Stimulated activated CD4-positive, alpha-beta T cell treated with anti-CD3 and anti-CD28 coated beads, Interleukin-2, amount 100 ng/mL, for 4 hours (primary cell): ENCODE measurements around the gene PTH1R.
A peak's percentile ranks its signal among the peaks of the same experiment; 100 is the strongest.
"Not testable (repeated sequence)": the region's sequence is repeated elsewhere in the genome, so short reads cannot be mapped to it uniquely, and the experiment has no call there.

Source experiments
- DNase-seq: peaks from one replicate; pipeline ENCODE4 v3.0.0-alpha.2; 2020; ENCODE audit warnings: low read depth

Gene PTH1R

GRCh38 chr3:46899151-46900006 lies 21.9 kb downstream of the PTH1R start:
- DNase-seq, result no peak

GRCh38 chr3:46900007-46900292 lies 22.4 kb downstream of the PTH1R start:
- DNase-seq, result no peak

DNA sequence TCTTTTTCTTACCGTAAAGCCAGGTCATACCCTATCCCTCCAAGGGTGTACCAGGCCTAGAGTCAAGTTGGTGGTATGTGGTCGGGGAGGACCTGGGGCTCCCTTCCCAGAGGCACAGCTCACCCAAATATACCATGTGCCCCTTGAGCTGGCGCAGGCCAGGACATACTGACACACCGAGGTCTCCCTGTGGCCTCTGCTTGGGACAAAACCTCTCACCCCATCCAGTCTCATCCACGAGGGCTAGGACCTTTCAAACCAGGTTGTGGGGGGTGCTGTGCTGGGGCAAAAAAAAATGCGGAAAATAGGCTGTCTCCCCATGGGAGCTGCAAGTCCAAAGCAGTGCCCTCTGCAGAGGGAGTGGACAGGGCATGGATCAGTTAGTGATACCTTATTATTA lies 22.8 kb downstream of the PTH1R start:
- DNase-seq, result no peak

GRCh38 chr3:46901061-46901460 lies 23.5 kb downstream of the PTH1R start:
- no peak for DNase-seq

GRCh38 chr3:46901591-46902187 lies 24.2 kb downstream of the PTH1R start:
- DNase-seq, result no peak

DNA sequence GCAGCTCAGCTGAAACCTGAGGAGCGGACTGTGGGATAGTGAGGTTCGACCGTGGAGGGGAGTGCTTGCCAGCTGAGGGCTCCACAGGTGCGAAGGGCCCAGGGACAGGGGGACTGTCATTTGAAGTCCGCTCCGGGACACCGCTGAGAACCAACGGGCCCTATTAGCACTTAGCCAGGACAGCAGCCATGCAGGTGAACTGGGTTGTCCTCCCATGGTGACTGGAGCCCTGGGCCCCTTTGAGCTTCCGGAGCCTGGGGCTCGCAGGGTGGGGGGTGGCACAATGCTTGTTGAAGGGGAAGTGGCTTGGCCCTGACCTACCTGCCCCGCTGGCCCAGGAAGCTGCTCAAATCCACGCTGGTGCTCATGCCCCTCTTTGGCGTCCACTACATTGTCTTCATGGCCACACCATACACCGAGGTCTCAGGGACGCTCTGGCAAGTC lies 24.7 kb downstream of the PTH1R start:
- DNase-seq, result no peak

DNA sequence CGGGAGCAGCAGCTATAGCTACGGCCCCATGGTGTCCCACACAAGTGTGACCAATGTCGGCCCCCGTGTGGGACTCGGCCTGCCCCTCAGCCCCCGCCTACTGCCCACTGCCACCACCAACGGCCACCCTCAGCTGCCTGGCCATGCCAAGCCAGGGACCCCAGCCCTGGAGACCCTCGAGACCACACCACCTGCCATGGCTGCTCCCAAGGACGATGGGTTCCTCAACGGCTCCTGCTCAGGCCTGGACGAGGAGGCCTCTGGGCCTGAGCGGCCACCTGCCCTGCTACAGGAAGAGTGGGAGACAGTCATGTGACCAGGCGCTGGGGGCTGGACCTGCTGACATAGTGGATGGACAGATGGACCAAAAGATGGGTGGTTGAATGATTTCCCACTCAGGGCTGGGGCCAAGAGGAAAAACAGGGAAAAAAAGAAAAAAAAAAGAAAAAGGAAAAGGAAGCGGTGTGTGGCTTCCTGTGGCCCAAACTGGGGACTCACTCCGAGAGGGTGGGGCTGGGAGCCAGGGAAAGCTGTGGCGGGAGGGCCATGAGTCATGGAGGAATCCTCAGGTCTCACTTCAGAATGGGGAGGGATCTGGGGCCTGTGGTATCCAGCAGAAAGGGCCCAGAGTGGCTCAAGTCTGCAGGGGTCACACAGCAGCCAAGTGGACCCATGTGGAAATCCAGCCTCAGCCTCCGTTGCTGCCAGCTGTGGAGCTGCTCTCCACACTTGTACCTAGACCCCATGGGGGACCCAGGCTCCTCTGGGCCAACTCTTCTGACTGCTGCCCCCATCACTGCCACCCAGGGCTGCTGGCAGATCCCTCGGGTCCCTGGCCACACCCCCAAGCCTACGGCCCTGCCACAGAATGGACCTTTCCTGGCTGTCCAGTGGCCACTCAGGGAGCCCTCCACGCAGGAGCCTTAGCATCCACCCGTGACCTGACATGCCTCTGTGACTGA lies 26.1 kb downstream of the PTH1R start:
- no peak for DNase-seq

- DNase-seq, result no peak
These were observed 27.0 kb downstream of the PTH1R start for GRCh38 chr3:46904303-46905212.

GRCh38 chr3:46905213-46905560 lies 27.7 kb downstream of the PTH1R start:
- no peak for DNase-seq

DNA sequence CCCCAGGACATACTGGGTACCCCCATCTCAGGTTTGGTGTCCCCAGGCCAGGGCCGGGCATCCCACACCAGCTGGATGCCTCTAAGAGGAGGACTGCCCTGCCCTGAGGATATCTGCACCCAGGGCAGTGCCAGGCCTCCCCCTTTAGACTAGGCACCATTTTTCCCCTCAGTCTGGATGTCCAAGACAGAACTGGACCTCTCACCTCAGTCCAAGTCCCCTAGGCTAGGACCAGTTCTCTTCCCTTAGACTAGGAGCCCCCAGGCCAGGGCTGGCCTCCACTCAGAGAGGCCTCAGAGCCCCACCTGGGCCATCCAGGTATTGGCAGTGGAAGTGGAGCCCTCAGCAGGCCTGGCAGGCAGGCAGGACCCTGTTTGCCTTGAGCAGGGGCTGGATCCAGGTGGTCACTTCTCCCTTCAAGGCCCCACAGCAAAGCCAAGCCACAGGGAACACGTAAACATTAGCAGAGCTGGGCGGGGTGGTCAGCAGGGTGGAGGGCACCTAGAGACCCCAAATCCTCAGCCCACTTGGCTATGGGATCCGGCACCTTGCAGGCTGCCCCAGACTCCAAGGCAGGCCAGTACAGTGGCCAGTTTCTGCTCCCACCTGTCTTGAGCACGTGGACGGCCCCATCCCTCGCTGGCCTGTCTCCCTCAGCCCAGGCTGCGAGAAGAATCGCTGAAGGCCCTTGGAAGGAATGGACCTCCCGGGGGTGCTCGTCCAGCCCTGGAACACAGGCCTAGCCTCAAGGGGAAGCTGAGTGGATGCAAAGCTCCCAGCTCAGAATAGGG lies 28.3 kb downstream of the PTH1R start:
- DNase-seq, result no peak

DNA sequence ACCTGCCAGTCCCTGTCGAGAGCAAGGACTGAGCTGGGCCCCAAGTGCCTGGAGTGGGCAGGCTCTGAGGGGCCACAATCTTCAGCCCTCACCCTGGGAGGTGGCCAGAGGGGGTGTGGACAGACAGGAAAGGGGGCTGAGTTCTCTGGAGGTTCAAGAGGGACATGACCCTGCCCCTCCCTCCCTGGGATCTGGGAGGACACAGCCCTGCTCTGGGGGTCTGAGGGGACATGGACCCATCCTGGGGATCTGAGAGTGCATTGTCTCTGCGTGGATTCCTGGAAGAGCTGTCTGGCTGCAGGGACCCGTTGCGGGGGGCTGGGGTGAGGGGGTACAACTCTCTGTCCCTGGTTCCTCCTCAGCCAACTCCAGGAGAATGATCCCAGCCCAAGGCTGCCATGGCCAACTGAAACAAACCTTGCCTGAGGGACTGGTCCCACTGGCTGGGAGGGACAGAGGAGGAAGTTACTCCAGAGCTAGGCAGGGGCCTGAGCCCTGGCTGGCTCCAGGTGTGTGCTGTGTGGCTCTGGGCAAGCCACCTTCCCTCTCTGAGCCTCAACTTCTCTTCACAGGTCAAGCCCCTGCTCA lies 29.0 kb downstream of the PTH1R start:
- DNase-seq, result no peak

GRCh38 chr3:46907271-46907670 lies 29.8 kb downstream of the PTH1R start:
- no peak for DNase-seq

DNA sequence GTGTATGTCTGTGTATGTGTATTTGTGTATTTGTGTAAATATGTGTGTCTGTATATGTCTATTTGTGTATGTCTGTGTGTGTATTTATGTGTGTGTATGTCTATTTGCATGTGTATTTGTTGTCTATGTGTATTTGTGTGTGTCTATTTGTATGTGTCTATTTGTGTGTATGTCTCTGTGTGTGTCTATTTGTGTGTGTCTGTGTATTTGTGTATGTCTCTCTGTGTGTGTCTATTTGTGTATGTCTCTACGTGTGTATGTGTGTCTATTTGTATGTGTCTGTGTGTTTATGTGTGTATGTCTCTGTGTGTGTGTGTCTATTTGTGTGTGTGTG lies 30.4 kb downstream of the PTH1R start:
- DNase-seq, result no peak

- no peak for DNase-seq
These were observed 30.9 kb downstream of the PTH1R start for GRCh38 chr3:46908294-46908985.

- DNase-seq, result no peak
These were observed 31.5 kb downstream of the PTH1R start for GRCh38 chr3:46908986-46909534.

DNA sequence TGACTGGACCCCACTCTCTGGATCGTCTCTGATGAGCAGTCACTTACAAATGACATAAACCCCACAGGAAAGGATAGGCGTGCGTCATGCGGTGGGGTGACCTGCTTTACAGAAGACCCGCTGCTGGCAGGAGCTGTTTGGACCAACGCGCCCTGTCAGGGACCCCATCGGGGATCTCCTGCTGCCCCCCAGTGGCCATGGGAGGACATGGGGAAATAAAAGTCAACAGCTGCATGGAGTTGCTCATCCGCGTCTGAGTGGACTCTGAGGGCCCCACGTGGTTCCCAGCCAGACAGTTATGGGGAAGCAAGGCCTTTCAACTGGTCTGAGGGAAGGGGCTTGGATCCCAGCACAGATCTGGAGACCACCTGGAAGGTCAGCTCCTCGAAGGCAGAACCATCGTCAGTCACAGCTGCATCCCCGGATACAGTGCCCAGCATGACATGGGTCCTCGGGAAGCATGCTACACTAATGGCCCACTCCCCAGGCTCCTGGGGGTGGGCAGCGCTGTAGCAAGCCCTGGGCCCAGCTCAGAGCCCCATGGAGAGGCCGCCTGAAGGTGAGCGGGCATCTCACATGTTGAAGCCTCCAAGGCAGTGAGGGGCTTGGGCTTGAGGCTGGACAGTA lies 32.1 kb downstream of the PTH1R start:
- peak; percentile 65 for DNase-seq

DNA sequence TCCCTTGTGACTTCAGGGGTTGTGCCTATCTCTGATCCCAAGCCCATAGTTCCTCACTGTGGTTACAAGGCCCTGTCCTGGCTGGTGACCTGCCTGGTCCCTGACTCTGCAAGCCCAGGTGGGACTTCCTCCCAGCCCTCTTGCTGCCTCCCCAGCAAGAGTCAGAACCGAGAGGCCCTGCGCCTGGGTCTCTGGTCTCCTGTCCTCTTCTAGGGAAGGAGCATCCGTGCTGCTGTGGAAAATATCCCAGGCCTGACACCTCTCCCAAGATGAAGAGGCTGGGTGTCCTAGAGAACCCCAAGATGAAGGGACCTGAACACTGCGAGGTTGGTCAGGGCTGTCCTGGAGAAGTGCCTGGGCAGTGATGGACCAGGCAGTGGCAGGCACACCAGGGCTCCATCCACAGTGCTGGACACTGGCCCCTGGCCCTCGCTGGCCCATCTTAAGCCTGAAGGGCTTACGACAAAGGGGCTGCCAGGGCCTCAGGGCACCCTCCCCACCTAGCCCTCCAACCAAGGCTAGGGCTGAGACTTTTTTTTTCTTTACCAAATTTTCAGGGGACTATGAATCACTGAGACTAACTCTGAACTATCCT lies 32.7 kb downstream of the PTH1R start:
- no peak for DNase-seq

- DNase-seq, result not testable (repeated sequence)
These were observed 33.4 kb downstream of the PTH1R start for GRCh38 chr3:46910914-46911313.

DNA sequence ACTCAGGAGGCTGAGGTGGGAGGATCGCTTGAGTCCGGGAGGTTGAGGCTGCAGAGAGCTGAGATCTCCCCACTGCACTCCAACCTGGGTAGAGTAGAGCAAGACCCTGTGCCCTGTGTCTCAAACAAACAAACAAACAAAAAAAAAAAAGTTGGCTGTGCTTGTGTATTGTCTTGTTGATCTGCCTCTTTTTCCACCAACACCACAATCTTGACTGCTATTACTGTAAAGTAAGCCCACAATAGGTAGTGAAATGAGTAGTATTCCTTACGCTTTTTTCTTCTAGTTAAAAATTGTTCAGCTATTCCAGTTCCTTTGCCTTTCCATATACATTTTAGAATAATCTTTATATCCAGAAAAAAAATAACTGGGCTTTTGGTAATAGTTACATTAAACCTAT lies 35.5 kb downstream of the PTH1R start:
- no peak for DNase-seq
